Small intestine (tissue), 16 donors: Measurements from ENCODE around the gene GJB4. TPM values are rescaled to one million over a fixed set of nuclear protein-coding genes. Genes with fewer than 3 reads are reported as not detected.

Experiments
- DNase-seq, 2 donors: peaks; one replicate each; pipeline versions ENCODE4 v3.0.0 to v3.0.0-alpha.2; 2013
- FAIRE-seq: peaks from 2 replicates; lab custom pipeline; 2012; peaks lifted over from hg19 to GRCh38; lab: Jason Lieb, UNC
- H3K27ac ChIP-seq, 3 donors: one replicate each; pipeline ENCODE4 v1.5.1; 2013; ENCODE audit warnings: low read length in 2 of 3, mild to moderate bottlenecking in 2 of 3, control low read depth in 1 of 3, inconsistent platforms in 1 of 3, low read depth in 1 of 3, moderate library complexity in 1 of 3
- H3K27me3 ChIP-seq, 3 donors: one replicate each; pipeline ENCODE4 v1.6.1; 2013; ENCODE audit warnings: low read length in 3 of 3, inconsistent platforms in 1 of 3; ENCODE audit not compliant: control insufficient read depth in 3 of 3, insufficient read depth in 3 of 3
- H3K36me3 ChIP-seq, 3 donors: one replicate each; pipeline ENCODE4 v1.6.1; 2013; ENCODE audit warnings: low read length in 3 of 3, inconsistent platforms in 1 of 3, low read depth in 1 of 3, mild to moderate bottlenecking in 1 of 3, moderate library complexity in 1 of 3; ENCODE audit not compliant: control insufficient read depth in 3 of 3, insufficient read depth in 2 of 3
- H3K4me1 ChIP-seq, 3 donors: one replicate each; pipeline ENCODE4 v1.6.1; 2013; ENCODE audit warnings: low read length in 2 of 3, inconsistent platforms in 1 of 3, low read depth in 1 of 3, mild to moderate bottlenecking in 1 of 3, moderate library complexity in 1 of 3; ENCODE audit not compliant: control insufficient read depth in 3 of 3, insufficient read depth in 2 of 3
- H3K4me3 ChIP-seq, 3 donors: one replicate each; pipeline ENCODE4 v1.5.1; 2013; ENCODE audit warnings: low read length in 3 of 3, control low read depth in 1 of 3, inconsistent platforms in 1 of 3, low read depth in 1 of 3, mild to moderate bottlenecking in 1 of 3, moderate library complexity in 1 of 3
- H3K9me3 ChIP-seq, 2 donors: one replicate each; pipeline ENCODE4 v1.6.1; 2013; ENCODE audit warnings: low read depth in 1 of 2, low read length in 1 of 2; ENCODE audit not compliant: control insufficient read depth in 2 of 2, insufficient read depth in 1 of 2
- WGBS, 3 donors: extraction: QIAGEN DNeasy Blood & Tissue Kit; methylation state at CpG; one replicate each; pipeline ENCODE4 v1.1.7; 2013; 5-methylcytosine and 5-hydroxymethylcytosine counted together
- long read RNA-seq, 10 donors: transcript quantifications; one replicate each; lab custom pipeline, GENCODE V29; 2026
- polyA plus RNA-seq, 4 donors: library from polyadenylated mRNA; stranded (reverse) in 3 of 4; unstranded in 1 of 4; fragments of 200-250 nt in 3 of 4; fragments of 120-200 nt in 1 of 4; gene quantifications; one replicate each; pipeline versions ENCODE4 v1.2.1 to v1.2.3, GENCODE V29; 2013
- donor health status: healthy with polysubstance abuse.
- donor health status: control.
- donor health status: control.
- donor health status: Bipolar disorder and iron deficiency.
- donor health status: healthy.

GJB4 gene
- polyA plus RNA-seq, result under 1 TPM in 2 of 4 donors, not detected in 2; 0.07 to 0.47 TPM
- long read RNA-seq, donor 1, result 0 reads
- long read RNA-seq, donor 2, result 0 reads
- long read RNA-seq, donor 3, result 0 reads
- long read RNA-seq, donor 4, result 0 reads
- long read RNA-seq, donor 5, result 0 reads
- long read RNA-seq, donor 6, result 0 reads
- long read RNA-seq, donor 7, result 0 reads
- long read RNA-seq, donor 8, result 0 reads
- long read RNA-seq, donor 9, result 0 reads
- long read RNA-seq, donor 10, partial matches to known transcripts, result 0 of 1 reads
- long read RNA-seq, donor 10, other reads (novel, unspliced or antisense), result 0 of 1 reads

GRCh38 chr1:34759503-34760357 lies at the start of gene GJB4:
GJB4 (plus strand) TSS chr1:34759740; CDS start chr1:34761255, 1,515 bp downstream.
- WGBS, 3 donors, result 24 to 54% (median 41%) methylated on average over 10 of the region's 10 CpGs

GRCh38 chr1:34710812-34711211 lies 48.7 kb upstream of the GJB4 start:
- no peak for DNase-seq
- Histone ChIP-seq H3K4me1 (no peaks in the 10 kb centered on the region), H3K27me3 (peaks cover 0 to 5% (median 0%) of the 10 kb centered on the region in 3 donors), H3K4me3 (no peak overlapping the region), H3K9me3 (no peaks in the 10 kb centered on the region), H3K36me3 (no peaks in the 10 kb centered on the region), H3K27ac (no peak overlapping the region)
- FAIRE-seq, result no peak

More at GRCh38 chr1:34759503-34760357, at the start of gene GJB4:
- no peaks in the 10 kb centered on the region for H3K9me3 ChIP-seq
- DNase-seq, result peak in 1 of 2 donors; percentile 36
- FAIRE-seq, result no peak
- peaks cover 0 to 3% (median 0%) of the 10 kb centered on the region in 3 donors for H3K27me3 ChIP-seq
- H3K4me3 ChIP-seq, result no peak within 1 kb of the TSS
- no peak within 1 kb of the TSS for H3K27ac ChIP-seq
- no peaks in the 10 kb centered on the region for H3K36me3 ChIP-seq
- peaks cover 0 to 30% (median 0%) of the 10 kb centered on the region in 3 donors for H3K4me1 ChIP-seq

GRCh38 chr1:34711485-34711884 lies 48.1 kb upstream of the GJB4 start:
- FAIRE-seq, result no peak
- DNase-seq, result no peak
- WGBS, 3 donors, result 70 to 84% (median 77%) methylated on average over 4 of the region's 4 CpGs

GRCh38 chr1:34712007-34712688 lies 47.4 kb upstream of the GJB4 start:
- H3K4me3 ChIP-seq, result no peak overlapping the region
- no peak overlapping the region for H3K27ac ChIP-seq
- no peaks in the 10 kb centered on the region for H3K4me1 ChIP-seq
- H3K9me3 ChIP-seq, result no peaks in the 10 kb centered on the region
- no peaks in the 10 kb centered on the region for H3K27me3 ChIP-seq
- FAIRE-seq, result no peak
- no peak for DNase-seq
- no peaks in the 10 kb centered on the region for H3K36me3 ChIP-seq
- 51 to 61% (median 57%) methylated on average over 7 of the region's 7 CpGs for WGBS, 3 donors

More at GRCh38 chr1:34711485-34711884, 48.1 kb upstream of the GJB4 start:
- Histone ChIP-seq H3K27ac (no peak overlapping the region), H3K4me3 (no peak overlapping the region), H3K9me3 (no peaks in the 10 kb centered on the region), H3K27me3 (no peaks in the 10 kb centered on the region), H3K4me1 (no peaks in the 10 kb centered on the region), H3K36me3 (no peaks in the 10 kb centered on the region)

- Histone ChIP-seq H3K27me3 (no peaks in the 10 kb centered on the region), H3K4me3 (no peak overlapping the region), H3K27ac (no peak overlapping the region), H3K4me1 (no peaks in the 10 kb centered on the region), H3K9me3 (peaks cover 0 to 3% of the 10 kb centered on the region in 2 donors), H3K36me3 (no peaks in the 10 kb centered on the region)
- 67 to 81% (median 79%) methylated on average over 6 of the region's 6 CpGs for WGBS, 3 donors
- no peak for FAIRE-seq
- no peak for DNase-seq
These were observed 46.1 kb upstream of the GJB4 start for GRCh38 chr1:34713443-34713842.

GRCh38 chr1:34714386-34714785 lies 45.2 kb upstream of the GJB4 start:
- 33 to 37% (median 34%) methylated on average over 3 of the region's 3 CpGs for WGBS, 3 donors
- no peaks in the 10 kb centered on the region for H3K4me1 ChIP-seq
- no peak overlapping the region for H3K27ac ChIP-seq
- FAIRE-seq (no peak), DNase-seq (no peak)
- peaks cover 0 to 3% of the 10 kb centered on the region in 2 donors for H3K9me3 ChIP-seq
- H3K27me3 ChIP-seq, result no peaks in the 10 kb centered on the region
- no peak overlapping the region for H3K4me3 ChIP-seq
- no peaks in the 10 kb centered on the region for H3K36me3 ChIP-seq

- WGBS, 3 donors, result 57 to 81% (median 61%) methylated on average over 3 of the region's 3 CpGs
- no peak for FAIRE-seq
These were observed 44.4 kb upstream of the GJB4 start for GRCh38 chr1:34715139-34715538.

GRCh38 chr1:34721241-34721640 lies 38.3 kb upstream of the GJB4 start:
- 63 to 70% (median 69%) methylated on average over 4 of the region's 4 CpGs for WGBS, 3 donors
- Histone ChIP-seq H3K4me3 (no peak overlapping the region), H3K36me3 (no peaks in the 10 kb centered on the region), H3K27me3 (peaks cover 0 to 6% (median 0%) of the 10 kb centered on the region in 3 donors), H3K27ac (no peak overlapping the region), H3K9me3 (peaks cover 0 to 3% of the 10 kb centered on the region in 2 donors), H3K4me1 (no peaks in the 10 kb centered on the region)
- no peak for FAIRE-seq
- DNase-seq, result no peak

More at GRCh38 chr1:34715139-34715538, 44.4 kb upstream of the GJB4 start:
- H3K4me1 ChIP-seq, result no peaks in the 10 kb centered on the region
- no peak overlapping the region for H3K27ac ChIP-seq
- peaks cover 0 to 3% of the 10 kb centered on the region in 2 donors for H3K9me3 ChIP-seq
- H3K36me3 ChIP-seq, result no peaks in the 10 kb centered on the region
- H3K27me3 ChIP-seq, result peaks cover 0 to 3% (median 0%) of the 10 kb centered on the region in 3 donors
- no peak overlapping the region for H3K4me3 ChIP-seq
- DNase-seq, result no peak
